Right atrium auricular region (tissue), 2 donors: ENCODE measurements around the gene HSBP1L1. TPM values are rescaled to one million over a fixed set of nuclear protein-coding genes. Genes with fewer than 3 reads are reported as not detected.

Experiments
- DNase-seq: peaks from one replicate; pipeline ENCODE4 v3.0.0-alpha.2; 2019; ENCODE audit warnings: low spot score
- H3K27ac ChIP-seq, 2 donors: fragments of 200-600 bp; sonication (generic); 1 replicate in 1 of 2; 2 replicates in 1 of 2; pipeline ENCODE4 v1.5.1; 2016 to 2019
- H3K27me3 ChIP-seq, 2 donors: fragments of 200-600 bp; sonication (generic); one replicate each; pipeline versions ENCODE4 v1.5.1 to v1.6.0; 2017 to 2019
- H3K36me3 ChIP-seq: fragments of 200-600 bp; sonication (generic); one replicate; pipeline ENCODE4 v1.5.1; 2016
- H3K4me1 ChIP-seq, 2 donors: fragments of 200-600 bp; sonication (generic); one replicate each; pipeline versions ENCODE4 v1.5.1 to v1.6.0; 2017 to 2019
- H3K4me3 ChIP-seq, 2 donors: fragments of 200-600 bp; sonication (generic); 1 replicate in 1 of 2; 2 replicates in 1 of 2; pipeline ENCODE4 v1.5.1; 2017 to 2019; ENCODE audit warnings: mild to moderate bottlenecking in 1 of 2, moderate library complexity in 1 of 2
- H3K9me3 ChIP-seq, 2 donors: fragments of 200-600 bp; sonication (generic); one replicate each; pipeline ENCODE4 v1.5.1; 2019
- CTCF ChIP-seq, 2 donors: fragments of 200-600 bp; sonication (generic); IDR thresholded peaks; one replicate each; pipeline ENCODE4 v1.5.1; 2019; ENCODE audit warnings: antibody characterized with exemption in 2 of 2
- total RNA-seq, 2 donors: library from RNA; depleted of rRNA; stranded (reverse); fragments of >200 nt; gene quantifications; one replicate each; pipeline ENCODE4 v1.1.0, GENCODE V29; 2016

The HSBP1L1 gene
- total RNA-seq, 2 donors from 2014 or later, result 8.6 to 13.0 TPM

- peaks cover 0 to 12% of the 10 kb centered on the region in 2 donors for H3K4me1 ChIP-seq
- no peak for DNase-seq
- no peak overlapping the region for H3K4me3 ChIP-seq
- no peaks in the 10 kb centered on the region for H3K27me3 ChIP-seq
- TF ChIP-seq CTCF (IDR thresholded peaks at IDR 0.05), result no peak
- no peaks in the 10 kb centered on the region for H3K9me3 ChIP-seq
- H3K36me3 ChIP-seq, result peaks cover 16% of the 10 kb centered on the region
- no peak overlapping the region for H3K27ac ChIP-seq
Observed at GRCh38 chr18:79922971-79923411, 41.5 kb upstream of the HSBP1L1 start.

- no peaks in the 10 kb centered on the region for H3K27me3 ChIP-seq
- H3K4me3 ChIP-seq, result no peak overlapping the region
- peaks cover 0 to 5% of the 10 kb centered on the region in 2 donors for H3K9me3 ChIP-seq
- H3K36me3 ChIP-seq, result peaks cover 17% of the 10 kb centered on the region
- peaks cover 0 to 12% of the 10 kb centered on the region in 2 donors for H3K4me1 ChIP-seq
- H3K27ac ChIP-seq, result no peak overlapping the region
- DNase-seq, result no peak
- no peak for TF ChIP-seq CTCF (IDR thresholded peaks at IDR 0.05)
Observed at GRCh38 chr18:79923896-79924585, 40.4 kb upstream of the HSBP1L1 start.

- H3K27me3 ChIP-seq, result no peaks in the 10 kb centered on the region
- peaks cover 0 to 16% of the 10 kb centered on the region in 2 donors for H3K9me3 ChIP-seq
- H3K4me3 ChIP-seq, result no peak overlapping the region
- no peak for TF ChIP-seq CTCF (IDR thresholded peaks at IDR 0.05)
- H3K36me3 ChIP-seq, result peaks cover 27% of the 10 kb centered on the region
- peak overlapping the region in 1 of 2 donors; percentile 48 for H3K27ac ChIP-seq
- H3K4me1 ChIP-seq, result peaks cover 0 to 12% of the 10 kb centered on the region in 2 donors
- DNase-seq, result no peak
Observed at GRCh38 chr18:79924814-79925731, 39.4 kb upstream of the HSBP1L1 start.

- no peak for DNase-seq
- Histone ChIP-seq H3K27me3 (no peaks in the 10 kb centered on the region), H3K4me3 (no peak overlapping the region), H3K9me3 (peaks cover 0 to 27% of the 10 kb centered on the region in 2 donors), H3K36me3 (peaks cover 28% of the 10 kb centered on the region), H3K27ac (no peak overlapping the region), H3K4me1 (peaks cover 0 to 12% of the 10 kb centered on the region in 2 donors)
- no peak for TF ChIP-seq CTCF (IDR thresholded peaks at IDR 0.05)
Observed at GRCh38 chr18:79926306-79926705, 38.1 kb upstream of the HSBP1L1 start.

GRCh38 chr18:79926715-79927606 is 37.5 kb upstream of the HSBP1L1 start:
- H3K27me3 ChIP-seq, result no peaks in the 10 kb centered on the region
- DNase-seq, result no peak
- no peak for TF ChIP-seq CTCF (IDR thresholded peaks at IDR 0.05)
- H3K4me1 ChIP-seq, result peaks cover 0 to 12% of the 10 kb centered on the region in 2 donors
- peaks cover 0 to 34% of the 10 kb centered on the region in 2 donors for H3K9me3 ChIP-seq
- H3K4me3 ChIP-seq, result no peak overlapping the region
- H3K36me3 ChIP-seq, result peaks cover 28% of the 10 kb centered on the region
- H3K27ac ChIP-seq, result no peak overlapping the region
